Mesodermal cell (in vitro differentiated cells): Measurements from ENCODE around the gene CPN1.
A peak's percentile ranks its signal among the peaks of the same experiment; 100 is the strongest.

Experiments used
- H3K27ac ChIP-seq: 2 replicates; pipeline ENCODE4 v1.7.0; 2013; ENCODE audit warnings: mild to moderate bottlenecking, low read depth, low read length, moderate library complexity; ENCODE audit not compliant: severe bottlenecking
- H3K36me3 ChIP-seq: 2 replicates; pipeline ENCODE4 v1.7.1; 2013; ENCODE audit warnings: mild to moderate bottlenecking, low read length, moderate library complexity; ENCODE audit not compliant: control insufficient read depth, insufficient read depth
- H3K4me1 ChIP-seq: one replicate; pipeline ENCODE4 v1.7.1; 2013; ENCODE audit warnings: mild to moderate bottlenecking, low read length; ENCODE audit not compliant: insufficient read depth, control insufficient read depth, poor library complexity, severe bottlenecking
- H3K4me3 ChIP-seq: 2 replicates; pipeline ENCODE4 v1.7.0; 2013; ENCODE audit warnings: low read length, control low read depth, mild to moderate bottlenecking; ENCODE audit not compliant: insufficient read depth, poor library complexity, severe bottlenecking; ENCODE audit errors: extremely low read depth
- H3K9me3 ChIP-seq: 2 replicates; pipeline ENCODE4 v1.7.1; 2013; ENCODE audit warnings: mild to moderate bottlenecking, low read length, moderate library complexity; ENCODE audit not compliant: control insufficient read depth
- WGBS, 2 experiments: methylation state at CpG; one replicate each; pipeline ENCODE4 v1.1.5; 2013; ENCODE audit warnings: missing lambda C conversion rate in 2 of 2; ENCODE audit not compliant: insufficient coverage in 2 of 2; 5-methylcytosine and 5-hydroxymethylcytosine counted together

The CPN1 gene

DNA sequence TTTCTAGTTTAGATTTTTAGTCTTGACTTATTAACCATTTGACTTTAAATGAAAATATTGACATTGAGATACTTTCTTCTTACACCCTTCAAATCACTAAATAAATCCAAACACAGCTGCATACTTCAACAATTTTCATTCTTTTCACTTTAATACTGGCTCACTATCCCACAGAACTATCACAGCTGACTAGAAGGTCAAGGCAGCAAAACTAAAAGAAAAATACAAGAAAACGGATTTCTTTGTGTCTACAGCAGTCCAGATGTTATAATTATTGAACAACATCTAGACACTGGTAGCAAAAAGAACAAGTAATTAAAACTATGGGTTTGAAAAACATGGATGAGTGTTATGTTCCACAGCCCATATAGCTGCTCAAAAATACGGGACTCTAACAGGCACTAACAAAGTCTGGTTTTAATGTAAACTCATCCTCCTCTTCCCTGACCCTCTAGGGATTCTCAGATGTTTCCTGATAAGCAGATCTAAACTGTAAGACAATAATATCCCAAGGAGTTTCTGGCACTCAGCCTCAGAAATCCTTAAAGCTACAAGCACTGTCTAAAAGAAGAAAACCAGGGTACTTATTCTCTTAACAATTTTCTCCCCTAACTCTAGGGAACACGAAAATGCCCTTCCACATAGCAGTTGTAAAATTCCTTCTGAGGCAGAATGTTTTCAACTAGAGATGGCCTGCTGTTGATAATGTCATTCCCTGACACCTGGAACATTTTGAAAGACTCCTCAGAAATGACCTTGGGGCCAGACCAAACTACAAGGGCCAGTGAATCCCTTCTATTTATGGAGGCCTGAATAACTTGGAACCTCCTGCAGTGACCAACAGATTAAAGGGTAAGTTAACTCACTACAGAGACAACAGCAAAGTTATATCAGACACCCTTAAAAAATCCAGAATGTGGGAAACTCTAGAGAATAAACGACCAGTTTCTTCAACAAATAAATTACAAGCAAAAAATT lies 84.7 kb downstream of the CPN1 start:
- Histone ChIP-seq H3K4me1 (peaks cover 49% of the 10 kb centered on the region), H3K4me3 (no peak overlapping the region), H3K27ac (peak overlapping the region; percentile 77), H3K9me3 (no peaks in the 10 kb centered on the region), H3K36me3 (peaks cover 61% of the 10 kb centered on the region)
- WGBS, 2 experiments: 57 to 77% methylated on average over 1 to 2 of the region's 4 CpGs

DNA sequence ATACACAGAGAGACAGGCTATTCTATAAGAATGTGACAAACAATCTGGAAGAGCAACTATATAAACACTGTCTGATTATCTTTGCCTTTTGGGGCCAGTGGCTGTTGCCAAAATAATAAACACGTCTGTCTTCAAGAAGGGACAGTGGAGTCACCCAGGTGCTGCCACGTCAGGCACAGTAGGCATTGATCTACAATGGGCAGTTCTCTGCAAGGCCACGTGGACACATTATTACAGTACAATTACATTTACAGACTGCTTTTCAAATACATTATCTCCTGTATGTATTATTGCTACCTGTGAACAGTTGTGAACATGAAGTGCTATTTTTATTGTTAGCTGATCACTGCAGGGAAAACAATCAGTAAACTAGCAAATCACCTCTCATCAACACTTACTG lies 86.0 kb downstream of the CPN1 start:
- no peak overlapping the region for H3K4me3 ChIP-seq
- no peaks in the 10 kb centered on the region for H3K9me3 ChIP-seq
- H3K27ac ChIP-seq: no peak overlapping the region
- WGBS, 2 experiments: 89 to 90% methylated on average over 2 of the region's 3 CpGs
- H3K36me3 ChIP-seq: peaks cover 59% of the 10 kb centered on the region
- H3K4me1 ChIP-seq: peaks cover 46% of the 10 kb centered on the region

DNA sequence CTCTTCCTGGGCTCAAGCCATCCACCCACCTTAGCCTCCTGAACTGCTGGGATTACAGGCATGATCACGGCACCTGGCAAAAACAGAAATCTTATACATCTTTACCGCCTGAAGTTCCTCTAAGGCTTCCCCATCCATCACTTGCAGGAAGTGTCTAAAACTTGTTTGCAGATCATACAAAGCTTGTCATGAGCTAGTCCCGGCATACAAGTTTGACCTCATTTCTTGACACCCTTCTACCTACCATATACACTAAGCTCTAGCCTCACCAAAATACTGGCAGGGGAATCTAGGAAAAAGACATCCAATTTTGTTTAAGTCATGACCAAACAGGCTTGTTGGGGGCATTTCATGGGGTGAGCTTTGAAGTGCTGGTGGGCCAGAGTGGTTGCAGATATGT lies 86.4 kb downstream of the CPN1 start:
- H3K9me3 ChIP-seq: no peaks in the 10 kb centered on the region
- H3K27ac ChIP-seq: no peak overlapping the region
- 97 to 100% methylated on average over 3 of the region's 3 CpGs for WGBS, 2 experiments

DNA sequence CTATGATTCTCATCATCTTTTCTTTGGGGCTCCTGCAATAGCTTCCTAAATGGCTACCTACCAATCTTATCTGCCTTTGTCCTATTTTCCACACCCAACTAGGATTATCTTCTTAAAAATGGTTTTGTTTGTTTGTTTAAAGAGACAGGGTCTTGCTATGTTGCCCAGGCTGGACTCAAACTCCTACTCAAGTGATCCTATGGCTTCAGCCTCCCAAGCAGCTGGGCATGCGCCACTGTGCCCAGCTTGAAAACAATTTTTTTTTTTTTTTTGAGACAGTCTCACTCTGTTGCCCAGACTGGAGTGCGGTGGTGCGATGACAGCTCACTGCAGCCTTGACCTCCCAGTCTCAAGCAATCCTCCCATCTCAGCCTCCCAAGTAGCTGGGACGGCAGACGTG lies 86.9 kb downstream of the CPN1 start:
- H3K36me3 ChIP-seq: peaks cover 56% of the 10 kb centered on the region
- 80% methylated on average over 1 of the region's 5 CpGs; no CpG with 5 or more reads in 1 of the 2 experiments for WGBS, 2 experiments

More for the DNA sequence above, 86.4 kb downstream of the CPN1 start:
- Histone ChIP-seq H3K4me3 (no peak overlapping the region), H3K4me1 (peaks cover 42% of the 10 kb centered on the region), H3K36me3 (peaks cover 56% of the 10 kb centered on the region)

DNA sequence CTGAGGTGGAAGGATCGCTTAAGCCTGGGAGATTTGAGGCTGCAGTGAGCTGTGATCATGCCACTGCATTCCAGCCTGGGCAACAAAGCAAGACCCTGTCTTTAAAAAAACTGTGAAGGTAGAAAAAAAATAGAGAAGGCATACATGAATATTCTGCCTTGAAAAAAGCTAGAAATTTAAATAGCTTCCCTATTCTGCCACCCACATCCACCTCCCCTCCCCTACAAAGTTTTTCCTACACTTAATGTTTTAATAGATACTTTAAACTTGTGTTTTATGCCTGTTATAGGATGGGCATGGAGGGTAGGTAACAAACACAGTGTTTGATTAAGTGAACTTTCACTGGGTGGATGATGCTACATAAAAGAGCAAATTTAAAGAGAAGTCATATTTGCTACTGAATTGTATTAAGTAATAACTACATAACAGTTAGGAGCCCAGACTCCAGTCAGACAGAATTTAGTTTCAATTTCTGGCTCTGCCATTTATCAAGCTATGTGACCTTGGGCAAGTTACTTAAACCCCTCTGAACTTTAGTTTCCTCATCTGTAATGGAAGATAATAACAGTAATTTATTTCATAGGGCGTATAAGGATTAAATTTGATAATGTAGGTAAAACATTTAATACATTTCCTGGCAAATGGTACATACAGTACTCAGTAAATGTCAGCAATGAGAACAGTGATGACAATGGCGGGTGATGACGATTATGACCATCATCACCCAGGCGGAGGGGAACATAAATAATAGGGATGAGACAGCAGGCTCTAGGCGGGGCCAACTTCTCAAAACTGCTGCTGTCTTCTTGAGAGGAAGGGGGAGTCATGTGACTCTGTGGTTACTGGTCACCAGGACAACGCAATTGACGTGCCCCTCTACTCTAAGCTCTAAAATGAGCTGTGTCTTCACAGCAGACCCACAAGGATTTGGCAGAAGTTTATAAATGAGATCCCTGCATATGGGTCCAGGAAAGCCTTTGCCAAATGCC lies 87.7 kb downstream of the CPN1 start:
- Histone ChIP-seq H3K4me1 (peaks cover 31% of the 10 kb centered on the region), H3K27ac (peak overlapping the region; percentile 17), H3K36me3 (peaks cover 55% of the 10 kb centered on the region), H3K4me3 (no peak overlapping the region), H3K9me3 (no peaks in the 10 kb centered on the region)
- 71 to 75% methylated on average over 4 to 6 of the region's 8 CpGs for WGBS, 2 experiments

More for the DNA sequence above, 86.9 kb downstream of the CPN1 start:
- Histone ChIP-seq H3K27ac (peak overlapping the region; percentile 17), H3K4me3 (no peak overlapping the region), H3K4me1 (peaks cover 37% of the 10 kb centered on the region), H3K9me3 (no peaks in the 10 kb centered on the region)
